Liver (tissue), 3 donors: Measurements from ENCODE around the gene TPPP.
"Not testable (repeated sequence)": the region's sequence is repeated elsewhere in the genome, so short reads cannot be mapped to it uniquely, and the experiment has no call there.

Experiments
- CTCF ChIP-seq: fragments of 150-350 bp; IDR thresholded peaks from 2 replicates; pipeline ENCODE4 v1.5.1; 2017; ENCODE audit warnings: improper control_type of control experiment, low read depth, low read length; ENCODE audit not compliant: missing input control
- EGR1 ChIP-seq, 2 donors: IDR thresholded peaks; 2 replicates each; pipeline ENCODE4 v1.6.1; 2016 to 2018; ENCODE audit warnings: antibody characterized with exemption in 2 of 2, low read depth in 2 of 2
- GABPA ChIP-seq, 2 donors: IDR thresholded peaks in 1 of 2; conservative IDR thresholded peaks in 1 of 2; 2 replicates each; pipeline ENCODE4 v1.6.1; 2016; ENCODE audit warnings: antibody characterized with exemption in 2 of 2, mild to moderate bottlenecking in 1 of 2, moderate library complexity in 1 of 2
- HNF4A ChIP-seq, 2 donors: conservative IDR thresholded peaks; 2 replicates each; pipeline ENCODE4 v1.6.1; 2016; ENCODE audit warnings: antibody characterized with exemption in 2 of 2, mild to moderate bottlenecking in 2 of 2
- RAD21 ChIP-seq, 2 donors: IDR thresholded peaks; 2 replicates each; pipeline ENCODE4 v1.6.1; 2016; ENCODE audit warnings: antibody characterized with exemption in 2 of 2, mild to moderate bottlenecking in 2 of 2
- REST ChIP-seq: IDR thresholded peaks from 2 replicates; pipeline ENCODE4 v1.6.1; 2016; ENCODE audit warnings: antibody characterized with exemption, mild to moderate bottlenecking
- RXRA ChIP-seq, 2 donors: IDR thresholded peaks; 2 replicates each; pipeline ENCODE4 v1.6.1; 2017 to 2018; ENCODE audit warnings: antibody characterized with exemption in 2 of 2, mild to moderate bottlenecking in 1 of 2
- SP1 ChIP-seq: IDR thresholded peaks from 2 replicates; pipeline ENCODE4 v1.6.1; 2018; ENCODE audit warnings: antibody characterized with exemption, mild to moderate bottlenecking
- TAF1 ChIP-seq: conservative IDR thresholded peaks from 2 replicates; pipeline ENCODE4 v1.6.1; 2016; ENCODE audit warnings: antibody characterized with exemption, mild to moderate bottlenecking
- YY1 ChIP-seq: IDR thresholded peaks from 2 replicates; pipeline ENCODE4 v1.6.1; 2016; ENCODE audit warnings: antibody characterized with exemption, mild to moderate bottlenecking
- TF ChIP-seq, protein P1 (sequence below): IDR thresholded peaks from 2 replicates; pipeline ENCODE4 v1.6.1; 2016; ENCODE audit warnings: antibody characterized with exemption
- donor health status: healthy.
- donor health status: healthy.

- TF ChIP-seq, protein P1, sequence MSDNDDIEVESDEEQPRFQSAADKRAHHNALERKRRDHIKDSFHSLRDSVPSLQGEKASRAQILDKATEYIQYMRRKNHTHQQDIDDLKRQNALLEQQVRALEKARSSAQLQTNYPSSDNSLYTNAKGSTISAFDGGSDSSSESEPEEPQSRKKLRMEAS, result not testable (repeated sequence)
- TF ChIP-seq RAD21 (IDR thresholded peaks at IDR 0.05) (peak; percentile 12 to 40), YY1 (peak; percentile 56), HNF4A (conservative IDR thresholded peaks at IDR 0.05) (peak; percentile 69 to 77), RXRA (IDR thresholded peaks at IDR 0.05) (peak; percentile 45 to 55), TAF1 (peak; percentile 45), REST (peak; percentile 63), SP1 (peak; percentile 63)
- not testable (repeated sequence) for TF ChIP-seq CTCF; EGR1 (IDR thresholded peaks at IDR 0.05; ENCODE audit: low read depth in 2 of 2); GABPA (IDR thresholded peaks at IDR 0.05 in 1 of 2, conservative IDR thresholded peaks at IDR 0.05 in 1 of 2)
Observed at GRCh38 chr5:716740-717139, 23.6 kb upstream of the TPPP start.
